GM21576 (cell line): ENCODE results near the gene WNT8A.

Experiments used
- ATAC-seq: cut with Tn5 transposase; IDR thresholded peaks from one replicate; pipeline ENCODE4 v1.9.1; 2021; ENCODE audit warnings: mild to moderate bottlenecking, moderate library complexity; ENCODE audit not compliant: unreplicated experiment

The WNT8A gene

DNA sequence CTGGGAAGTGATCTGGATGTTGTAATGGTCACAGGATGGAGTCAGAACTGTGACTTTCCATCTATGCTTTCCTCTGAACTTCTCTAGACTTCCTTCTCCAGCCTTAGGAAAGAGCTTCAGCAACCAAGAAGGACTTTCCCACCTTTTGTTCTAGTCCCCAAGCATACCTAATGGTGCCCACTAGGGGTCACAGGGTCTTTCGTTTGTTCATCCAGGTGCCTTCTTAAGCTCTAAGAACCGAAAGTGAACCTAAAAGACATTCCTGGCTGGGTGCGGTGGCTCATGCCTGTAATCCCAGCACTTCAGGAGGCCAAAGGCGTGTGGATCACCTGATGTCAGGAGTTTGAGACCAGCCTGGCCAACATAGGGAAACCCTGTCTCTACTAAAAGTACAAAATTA lies 1.8 kb upstream of the WNT8A start:
- no peak for ATAC-seq

DNA sequence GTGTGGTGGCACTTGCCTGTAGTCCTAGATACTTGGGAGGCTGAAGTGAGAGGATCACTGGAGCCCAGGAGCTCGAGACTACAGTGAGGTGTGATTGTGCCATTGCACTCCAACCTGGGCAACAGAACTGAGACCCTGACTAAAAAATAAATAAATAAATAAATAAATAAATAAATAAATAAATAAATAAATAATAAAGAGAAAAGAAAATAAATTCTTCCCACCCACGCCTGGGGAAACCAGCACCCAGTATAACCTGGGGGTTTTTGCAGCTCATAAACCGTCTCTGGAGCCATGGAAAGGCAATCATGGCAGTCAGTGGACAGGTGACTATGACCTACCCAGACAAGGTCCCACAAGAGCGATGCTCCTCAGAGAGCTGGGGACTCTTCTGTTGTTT lies 7.9 kb downstream of the WNT8A start:
- no peak for ATAC-seq

DNA sequence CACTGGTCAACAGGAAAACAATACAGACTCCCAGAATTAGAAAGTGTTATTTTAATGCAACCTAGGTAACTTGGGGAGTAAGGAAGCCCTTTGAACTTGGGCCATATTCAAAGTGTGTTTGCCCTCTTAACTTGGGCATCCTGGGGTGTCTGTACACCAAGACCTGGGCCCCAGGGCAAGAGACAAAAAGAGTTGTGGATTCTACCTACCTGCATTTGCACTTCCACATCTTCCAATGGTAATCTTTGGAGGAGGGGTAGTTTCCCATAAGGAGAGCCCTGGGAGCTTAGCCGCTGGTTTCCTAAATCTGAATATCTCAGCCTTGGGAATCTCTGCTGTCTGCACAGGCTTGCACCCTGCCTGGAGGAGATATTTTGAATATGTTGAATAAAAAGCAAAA lies 8.5 kb downstream of the WNT8A start:
- no peak for ATAC-seq

DNA sequence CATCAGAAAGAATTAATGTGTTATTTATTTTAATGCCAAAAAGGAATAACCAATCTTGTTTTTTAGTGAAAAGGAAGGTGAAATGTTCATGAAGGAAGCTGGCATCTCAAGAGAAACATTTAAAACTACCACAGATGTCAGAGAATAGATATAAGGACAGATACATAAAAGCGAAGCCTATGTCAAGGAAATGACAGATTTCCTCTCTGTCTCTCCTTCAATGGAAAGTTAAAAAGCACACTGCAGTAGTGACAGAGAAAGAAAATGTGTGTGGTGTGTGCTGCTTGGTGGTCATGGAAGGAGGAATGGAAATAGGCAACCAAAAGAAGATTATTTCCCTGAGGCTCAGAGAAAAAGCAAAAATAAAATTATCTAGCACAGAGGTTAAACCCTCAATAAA lies 9.2 kb downstream of the WNT8A start:
- ATAC-seq = no peak

DNA sequence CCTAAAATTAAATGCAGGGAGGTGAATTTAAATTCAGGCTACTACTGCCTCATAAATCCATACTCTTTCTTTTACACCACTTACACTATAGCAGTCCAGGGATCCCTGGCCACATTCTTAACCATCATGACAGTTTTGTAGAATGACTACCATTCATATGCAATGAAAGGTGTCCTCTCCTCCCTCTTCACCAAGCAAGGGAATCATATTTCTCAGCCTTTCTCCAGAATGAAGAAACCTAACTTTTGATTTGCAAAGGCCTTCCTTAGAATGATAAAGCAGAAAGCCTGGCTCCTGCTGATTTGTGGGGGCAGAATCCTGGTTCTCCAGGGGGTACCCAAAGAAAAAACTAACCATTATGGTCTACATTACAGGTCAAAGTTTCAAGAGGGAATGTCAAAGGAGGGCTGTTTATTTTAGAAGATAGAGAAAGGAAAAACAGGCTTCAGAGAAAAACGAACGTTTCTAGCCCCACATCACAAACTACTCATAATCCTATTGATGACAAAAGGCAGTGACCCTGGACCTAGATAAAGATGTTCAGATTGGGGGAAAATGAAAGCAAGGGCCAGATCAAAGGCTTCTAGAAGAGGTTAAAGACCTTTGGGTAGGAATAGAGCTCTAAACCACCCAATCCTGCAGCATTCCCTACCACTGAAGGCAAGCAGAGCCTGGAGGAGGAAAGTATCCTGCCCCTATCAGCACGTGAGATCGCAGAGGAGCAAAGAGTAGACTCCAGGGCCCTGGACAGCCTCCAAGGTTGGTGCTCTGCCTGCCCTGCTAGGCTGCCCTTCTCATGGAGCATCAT lies 11.5 kb downstream of the WNT8A start:
- ATAC-seq = no peak

DNA sequence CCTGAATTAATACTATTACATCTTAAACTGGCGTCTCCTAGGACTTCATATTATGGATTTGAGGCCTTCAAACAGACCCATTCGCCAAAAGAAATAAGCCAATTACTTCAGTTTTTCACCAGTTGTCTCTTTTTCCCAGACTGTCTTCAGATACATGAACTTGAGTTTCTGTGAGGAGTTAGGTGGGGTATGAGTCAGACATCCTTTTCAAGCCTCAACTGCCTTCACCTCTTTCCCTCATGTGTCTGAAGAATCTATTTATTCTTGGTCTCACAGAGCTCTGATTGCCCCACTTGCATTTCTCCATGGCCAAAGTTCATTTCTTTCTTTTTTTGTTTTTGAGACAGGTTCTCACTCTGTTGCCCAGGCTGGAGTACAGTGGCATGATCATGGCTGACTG lies 12.5 kb downstream of the WNT8A start:
- ATAC-seq = no peak

DNA sequence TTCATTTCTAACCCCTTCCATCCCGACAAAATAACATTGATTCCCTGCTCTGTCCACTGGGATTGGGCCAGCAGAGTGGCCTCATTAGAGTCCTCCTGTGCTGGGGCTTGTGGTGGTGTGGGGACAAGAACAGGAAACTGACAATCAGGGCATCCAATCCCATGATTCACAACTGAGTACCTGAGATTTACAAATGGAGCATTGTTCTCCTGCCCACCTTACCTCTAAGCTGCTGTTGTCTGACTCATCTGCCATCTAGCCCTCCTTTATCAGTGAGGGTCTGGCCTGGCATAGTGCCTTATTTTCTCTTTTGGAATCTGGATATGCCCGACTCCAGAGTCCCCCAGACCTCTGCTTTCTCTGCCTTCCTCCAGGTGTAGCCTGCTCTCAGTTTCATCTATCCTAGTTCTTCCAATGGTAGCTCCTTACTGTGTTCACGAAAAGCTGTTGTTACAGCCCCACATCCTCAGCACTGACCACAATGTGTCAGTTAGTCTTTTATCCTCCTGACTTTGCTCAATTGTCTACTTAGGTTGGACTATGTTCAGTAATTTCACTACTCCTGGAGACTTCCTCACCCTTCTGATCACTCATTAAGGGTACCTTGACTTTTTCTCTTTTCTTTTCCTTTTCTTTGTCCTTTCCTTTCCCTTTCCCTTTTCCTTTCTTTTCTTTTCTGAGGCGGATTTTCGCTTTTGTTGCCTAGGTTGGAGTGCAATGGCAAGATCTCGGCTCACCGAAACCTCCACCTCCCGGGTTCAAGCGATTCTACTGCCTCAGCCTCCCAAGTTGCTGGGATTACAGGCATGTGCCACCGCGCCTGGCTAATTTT lies 13.4 kb downstream of the WNT8A start:
- no peak for ATAC-seq

DNA sequence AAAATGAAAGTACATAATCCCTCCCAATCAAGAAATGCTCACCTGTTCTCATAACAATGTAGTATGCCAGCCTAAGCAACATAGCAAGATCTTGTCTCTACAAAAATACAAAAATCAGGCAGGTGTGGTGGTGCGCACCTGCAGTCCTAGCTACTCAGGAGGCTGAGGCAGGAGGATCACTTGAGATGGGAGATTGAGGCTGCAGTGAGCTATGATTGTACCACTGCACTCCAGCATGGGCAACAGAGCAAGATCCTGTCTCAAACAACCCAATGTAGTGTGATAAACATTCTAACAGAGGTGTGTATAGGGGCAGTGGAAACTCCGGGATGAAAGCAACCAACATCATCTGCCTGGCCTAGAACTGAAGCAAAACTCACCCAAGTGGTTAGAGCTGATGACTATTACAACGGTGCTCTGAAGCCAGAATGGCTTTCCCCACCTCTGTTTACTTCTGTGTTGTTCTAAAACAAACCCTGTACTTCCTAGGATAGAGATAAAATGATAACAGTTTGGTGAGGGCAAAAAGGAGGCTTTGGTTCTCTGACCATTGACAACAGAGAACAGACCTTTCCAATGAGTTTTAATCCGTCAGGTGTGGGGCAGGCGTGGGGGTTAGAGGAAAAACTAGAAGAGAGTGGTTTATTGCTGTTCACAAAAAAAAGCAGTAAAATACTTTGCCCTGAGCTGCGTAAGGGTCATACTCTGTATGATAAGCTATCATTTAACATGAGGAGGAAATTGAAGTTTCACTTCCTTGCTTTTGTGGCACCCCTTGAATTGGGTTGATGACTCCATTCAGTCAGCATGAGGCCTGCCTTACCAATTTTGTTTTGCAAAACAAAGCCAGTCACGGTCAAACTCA lies 18.9 kb downstream of the WNT8A start:
- no peak for ATAC-seq

DNA sequence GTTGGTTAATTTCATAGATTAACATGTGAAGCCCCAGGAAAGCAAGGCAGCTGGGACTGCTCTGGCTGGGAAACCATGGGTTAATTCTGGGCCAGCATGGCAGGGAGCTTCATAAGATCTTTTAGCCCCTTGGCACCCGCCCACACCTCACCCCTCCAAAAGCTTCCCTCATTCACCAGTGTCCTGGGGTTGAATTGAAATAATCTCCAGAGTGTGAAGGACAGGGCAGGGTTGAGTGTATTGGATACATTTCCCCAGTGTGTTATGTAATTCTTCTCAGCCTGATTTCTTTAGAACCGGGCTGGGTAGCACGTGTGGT lies 19.4 kb downstream of the WNT8A start:
- no peak for ATAC-seq

DNA sequence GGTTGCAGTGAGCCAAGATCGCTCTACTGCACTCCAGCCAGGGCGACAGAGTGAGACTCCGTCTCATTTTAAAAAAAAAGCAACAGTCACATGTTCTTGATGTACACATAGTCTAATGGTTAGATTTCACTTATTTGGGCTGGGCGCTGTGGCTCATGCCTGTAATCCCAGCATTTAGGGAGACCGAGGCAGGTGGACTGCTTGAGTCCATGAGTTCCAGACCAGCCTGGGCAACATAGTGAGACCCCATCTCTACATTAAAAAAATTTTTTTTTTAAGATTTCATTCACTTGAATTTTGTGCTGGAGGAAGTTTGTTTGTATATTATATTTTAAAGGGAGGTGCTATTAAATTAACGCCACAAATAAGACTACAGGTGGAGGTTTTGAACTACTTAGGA lies 21.9 kb downstream of the WNT8A start:
- ATAC-seq = no peak

DNA sequence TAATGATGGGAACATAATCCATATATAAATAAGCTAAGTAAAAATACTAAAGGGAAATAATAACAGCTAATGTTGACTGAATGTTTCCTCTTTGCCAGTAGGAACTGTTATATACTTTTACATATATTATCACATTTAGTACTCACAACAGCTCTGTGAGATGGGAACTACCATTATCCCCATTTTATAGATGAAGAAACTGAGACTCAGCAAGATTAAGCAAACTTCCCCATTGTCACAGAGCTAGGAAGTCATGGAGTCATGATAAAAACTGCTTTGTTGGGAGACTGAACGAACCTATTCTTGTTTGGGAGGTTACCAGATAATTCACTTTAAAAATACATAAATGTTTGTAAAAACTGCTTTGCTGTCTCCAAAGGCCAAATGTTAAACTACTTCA lies 23.4 kb downstream of the WNT8A start:
- ATAC-seq = no peak

DNA sequence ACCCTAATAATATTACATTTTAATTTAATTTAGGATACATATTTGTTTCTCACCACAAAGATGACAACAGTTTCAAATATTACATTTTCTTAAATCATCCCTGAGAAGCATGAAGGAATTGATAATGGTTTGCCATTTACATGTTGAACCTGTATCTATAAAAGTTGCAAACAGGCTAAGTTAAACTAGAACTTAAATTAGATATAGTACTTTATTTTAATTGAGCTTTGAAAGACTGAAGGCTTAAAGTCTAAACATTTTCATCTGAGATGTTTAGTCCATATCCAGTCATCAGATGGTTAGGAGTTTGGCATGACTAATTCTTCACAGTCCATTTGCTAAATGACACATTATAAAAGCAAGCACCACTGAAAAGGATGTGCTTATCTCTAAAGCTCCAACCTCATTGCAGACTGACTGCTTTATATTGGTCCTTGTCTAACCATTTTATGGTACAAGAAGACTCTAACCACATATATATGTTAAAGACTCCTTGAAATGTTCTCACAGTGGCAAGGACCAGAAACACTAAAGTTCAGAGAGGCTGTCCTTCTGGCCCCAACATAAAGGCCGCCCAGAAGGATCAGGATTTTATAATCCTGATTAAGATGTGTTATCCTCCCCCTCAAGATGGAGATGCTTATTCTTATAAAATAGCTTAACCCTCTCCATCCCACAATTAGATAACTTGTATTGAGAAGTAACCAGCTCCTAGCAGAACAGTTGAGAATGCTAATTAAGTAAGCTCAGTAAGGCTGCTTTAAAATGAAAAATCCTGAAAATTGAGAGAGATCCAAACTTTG lies 25.8 kb downstream of the WNT8A start:
- no peak for ATAC-seq

DNA sequence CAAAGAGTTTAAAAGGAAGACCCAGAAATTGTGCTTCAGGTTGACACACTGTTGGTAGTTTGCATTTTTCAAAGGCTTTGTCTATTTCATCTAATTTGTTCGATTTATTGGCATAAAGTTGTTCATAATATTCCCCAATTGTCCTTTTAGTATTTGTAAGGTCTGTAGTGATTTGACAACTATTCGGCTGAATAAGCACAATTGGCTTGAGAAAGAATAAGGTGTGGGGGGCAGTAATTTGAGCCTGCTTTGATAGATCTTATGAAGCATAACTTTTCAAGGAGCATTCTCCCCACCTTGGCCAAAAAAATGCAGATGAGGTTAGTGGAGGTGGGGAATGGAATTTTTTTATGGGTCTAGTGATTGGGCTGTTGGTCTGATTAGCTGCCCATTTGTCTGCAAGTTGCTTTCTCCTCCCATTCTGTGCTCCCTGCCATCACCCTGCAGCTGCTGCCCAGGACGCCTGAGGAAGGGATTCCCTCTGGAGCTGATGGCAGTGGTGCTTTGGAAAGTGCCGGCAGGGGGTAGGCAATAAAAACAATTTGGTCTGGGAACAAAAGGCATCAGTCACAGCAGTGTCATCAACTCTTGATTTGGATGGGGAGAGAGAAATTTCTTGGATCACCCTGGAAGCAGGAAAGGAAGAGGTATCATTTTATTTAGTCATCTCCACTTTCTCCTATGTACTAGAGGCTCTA lies 26.6 kb downstream of the WNT8A start:
- no peak for ATAC-seq

DNA sequence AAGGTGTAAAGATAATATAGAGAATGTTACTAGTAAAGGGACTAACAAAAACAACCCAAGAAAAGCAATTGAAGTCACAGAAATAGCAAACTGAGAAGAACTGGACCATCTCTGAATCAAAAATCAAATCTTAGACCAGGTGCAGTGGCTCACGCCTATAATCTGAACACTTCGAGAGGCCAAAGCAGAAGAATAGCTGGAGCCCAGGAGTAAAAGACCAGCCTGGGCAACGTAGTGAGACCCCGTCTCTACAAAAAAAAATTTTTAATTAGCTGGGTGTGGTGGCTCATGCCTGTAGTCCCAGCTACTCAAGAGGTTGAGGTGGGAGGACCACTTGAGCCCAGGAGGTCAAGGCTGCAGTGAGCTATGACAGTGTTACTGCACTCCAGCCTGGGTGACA lies 27.3 kb downstream of the WNT8A start:
- ATAC-seq = no peak

DNA sequence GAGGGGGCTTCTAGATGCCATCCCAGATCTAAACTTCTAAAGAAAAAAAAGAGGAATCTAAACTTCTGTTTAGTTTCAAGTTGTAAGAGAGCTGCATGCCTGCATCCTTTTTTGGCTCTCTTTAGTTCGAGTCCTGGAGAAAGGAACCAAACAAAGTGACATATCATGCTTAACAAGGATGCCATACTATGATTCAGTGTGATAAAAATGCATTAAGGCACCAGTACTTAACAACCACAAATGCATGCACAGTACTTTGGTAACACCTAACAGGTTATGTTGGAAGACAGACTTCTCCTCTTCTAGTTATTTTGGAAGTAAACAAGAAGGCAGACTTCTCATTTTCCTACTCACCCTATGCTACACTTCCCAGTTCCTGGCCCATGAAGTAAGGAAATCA lies 28.1 kb downstream of the WNT8A start:
- ATAC-seq = no peak

DNA sequence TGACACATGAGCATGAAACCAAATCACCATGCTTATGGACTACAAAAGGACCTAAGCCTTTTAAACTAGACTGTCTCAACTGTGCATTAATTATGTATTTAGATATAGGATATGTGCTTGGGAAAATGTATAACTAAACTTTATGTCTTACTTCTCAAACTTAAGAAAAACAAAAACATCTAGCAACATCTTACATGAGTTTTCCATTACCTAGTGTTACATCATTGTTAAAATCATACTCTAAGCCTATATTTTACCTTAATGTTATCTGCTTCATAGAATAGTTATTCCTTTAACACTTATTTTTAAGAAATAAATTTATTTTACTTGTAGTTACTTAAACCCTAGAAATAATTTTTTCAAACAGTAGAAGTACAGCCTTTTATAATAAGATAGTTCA lies 31.4 kb downstream of the WNT8A start:
- ATAC-seq = no peak

DNA sequence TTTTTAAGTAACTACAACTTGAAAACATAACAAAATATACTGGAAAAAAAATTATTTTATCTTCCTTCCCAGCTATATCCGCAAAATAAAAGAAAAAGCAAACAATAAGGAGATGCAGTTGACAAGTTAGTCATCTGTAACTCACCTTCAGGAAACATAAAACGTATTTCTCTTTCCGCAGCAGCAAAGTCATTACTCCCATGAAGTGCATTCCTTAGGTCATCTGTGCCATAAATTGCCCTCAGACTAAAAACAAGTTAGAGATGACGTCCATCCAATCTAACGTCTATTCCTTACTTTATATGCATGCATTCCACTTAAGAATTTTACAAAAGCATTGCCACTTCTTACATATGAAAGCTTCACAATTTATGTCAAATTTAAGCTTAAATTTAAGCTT lies 44.5 kb downstream of the WNT8A start:
- no peak for ATAC-seq

DNA sequence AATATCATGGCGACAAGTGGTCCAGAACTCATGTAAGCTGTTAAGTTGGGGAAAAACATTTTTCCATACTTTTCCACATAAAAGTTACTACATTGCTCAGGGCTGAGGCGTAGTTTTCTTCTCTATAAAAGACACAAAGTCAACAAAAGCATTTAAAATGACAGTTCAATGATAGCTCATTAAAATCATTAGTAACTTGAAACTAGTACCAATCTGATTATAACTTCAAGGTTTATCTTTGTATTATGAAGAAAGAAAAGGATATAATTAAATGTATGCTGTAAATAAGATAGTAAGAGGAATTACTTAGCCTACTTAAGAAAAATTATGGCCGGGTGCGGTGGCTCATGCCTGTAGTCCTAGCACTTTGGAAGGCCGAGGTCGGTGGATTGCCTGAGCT lies 45.5 kb downstream of the WNT8A start:
- no peak for ATAC-seq

DNA sequence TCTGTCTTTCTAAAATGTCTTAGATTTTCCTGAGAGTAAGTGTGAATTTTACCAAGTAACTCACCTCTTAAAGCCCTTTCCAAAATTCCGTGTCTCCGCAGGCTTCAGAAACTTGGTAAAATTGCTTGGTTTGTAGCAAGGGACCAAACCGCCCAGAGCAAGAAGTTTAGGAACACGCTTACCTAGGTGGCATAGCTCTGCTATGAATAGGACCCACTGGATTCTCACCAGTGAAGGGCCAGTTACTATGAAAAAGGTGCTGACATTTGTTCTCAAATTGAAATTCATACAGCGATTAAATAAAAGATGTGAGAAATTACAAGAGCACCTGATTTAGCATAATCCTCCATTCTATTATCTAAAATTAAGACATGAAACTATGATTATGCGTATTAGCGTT lies 48.7 kb downstream of the WNT8A start:
- no peak for ATAC-seq
